Mesendoderm (in vitro differentiated cells): ENCODE measurements around the gene RRM1.
"Not testable (repeated sequence)": the region's sequence is repeated elsewhere in the genome, so short reads cannot be mapped to it uniquely, and the experiment has no call there.

Source experiments
- DNase-seq: peaks from one replicate; pipeline ENCODE4 v3.0.0; 2013
- H2AK5ac ChIP-seq: 2 replicates; pipeline ENCODE4 v1.6.1; 2013; ENCODE audit warnings: low read length, inconsistent platforms
- H2BK120ac ChIP-seq: 2 replicates; pipeline ENCODE4 v1.6.1; 2013; ENCODE audit warnings: low read depth, mild to moderate bottlenecking, low read length, moderate library complexity, mixed read lengths
- H2BK15ac ChIP-seq: replicated peaks from 2 replicates; pipeline ENCODE4 v1.6.1; 2013; ENCODE audit warnings: low read depth, mild to moderate bottlenecking, moderate library complexity
- H2BK5ac ChIP-seq: 2 replicates; pipeline ENCODE4 v1.6.1; 2013; ENCODE audit warnings: low read length, inconsistent platforms
- H3K18ac ChIP-seq: 2 replicates; pipeline ENCODE4 v1.6.1; 2013; ENCODE audit warnings: mild to moderate bottlenecking, low read length, mixed read lengths
- H3K23ac ChIP-seq: one replicate; pipeline ENCODE4 v1.6.1; 2013; ENCODE audit warnings: low read length
- H3K27ac ChIP-seq: 2 replicates; pipeline ENCODE4 v1.5.1; 2013; ENCODE audit warnings: low read depth, mild to moderate bottlenecking, inconsistent platforms, low read length, moderate library complexity
- H3K27me3 ChIP-seq: 2 replicates; pipeline ENCODE4 v1.6.1; 2013; ENCODE audit warnings: low read length, control low read depth, mild to moderate bottlenecking, inconsistent platforms; ENCODE audit not compliant: insufficient read depth, poor library complexity
- H3K36me3 ChIP-seq: 2 replicates; pipeline ENCODE4 v1.6.1; 2013; ENCODE audit warnings: low read length, inconsistent platforms; ENCODE audit not compliant: control insufficient read depth, insufficient read depth
- H3K4ac ChIP-seq: one replicate; pipeline ENCODE4 v1.6.1; 2013; ENCODE audit warnings: low read depth, mild to moderate bottlenecking, low read length, moderate library complexity
- H3K4me1 ChIP-seq: 2 replicates; pipeline ENCODE4 v1.6.1; 2013; ENCODE audit warnings: low read depth, low read length, inconsistent platforms; ENCODE audit not compliant: control insufficient read depth
- H3K4me2 ChIP-seq: 2 replicates; pipeline ENCODE4 v1.6.1; 2013; ENCODE audit warnings: low read length
- H3K4me3 ChIP-seq: 2 replicates; pipeline ENCODE4 v1.5.1; 2013; ENCODE audit warnings: mild to moderate bottlenecking, low read length
- H3K56ac ChIP-seq: one replicate; pipeline ENCODE4 v1.6.1; 2013; ENCODE audit warnings: low read length
- H3K79me1 ChIP-seq: 2 replicates; pipeline ENCODE4 v1.6.1; 2013; ENCODE audit warnings: low read length, inconsistent platforms
- H3K79me2 ChIP-seq: 2 replicates; pipeline ENCODE4 v1.6.1; 2013; ENCODE audit warnings: mild to moderate bottlenecking, low read length; ENCODE audit not compliant: control insufficient read depth, insufficient read depth
- H3K9ac ChIP-seq: 2 replicates; pipeline ENCODE4 v1.6.1; 2013; ENCODE audit warnings: low read length, inconsistent platforms
- H4K5ac ChIP-seq: one replicate; pipeline ENCODE4 v1.6.1; 2013; ENCODE audit warnings: low read length
- H4K8ac ChIP-seq: one replicate; pipeline ENCODE4 v1.6.1; 2013; ENCODE audit warnings: low read depth, mild to moderate bottlenecking, control low read depth, low read length, moderate library complexity
- WGBS: extraction: QIAGEN DNeasy Blood & Tissue Kit; methylation state at CpG from one replicate; pipeline ENCODE4 v1.1.7; 2013; ENCODE audit warnings: low lambda C conversion rate, missing lambda C conversion rate; ENCODE audit not compliant: insufficient coverage; ENCODE audit errors: extremely low coverage; 5-methylcytosine and 5-hydroxymethylcytosine counted together

The RRM1 gene

DNA sequence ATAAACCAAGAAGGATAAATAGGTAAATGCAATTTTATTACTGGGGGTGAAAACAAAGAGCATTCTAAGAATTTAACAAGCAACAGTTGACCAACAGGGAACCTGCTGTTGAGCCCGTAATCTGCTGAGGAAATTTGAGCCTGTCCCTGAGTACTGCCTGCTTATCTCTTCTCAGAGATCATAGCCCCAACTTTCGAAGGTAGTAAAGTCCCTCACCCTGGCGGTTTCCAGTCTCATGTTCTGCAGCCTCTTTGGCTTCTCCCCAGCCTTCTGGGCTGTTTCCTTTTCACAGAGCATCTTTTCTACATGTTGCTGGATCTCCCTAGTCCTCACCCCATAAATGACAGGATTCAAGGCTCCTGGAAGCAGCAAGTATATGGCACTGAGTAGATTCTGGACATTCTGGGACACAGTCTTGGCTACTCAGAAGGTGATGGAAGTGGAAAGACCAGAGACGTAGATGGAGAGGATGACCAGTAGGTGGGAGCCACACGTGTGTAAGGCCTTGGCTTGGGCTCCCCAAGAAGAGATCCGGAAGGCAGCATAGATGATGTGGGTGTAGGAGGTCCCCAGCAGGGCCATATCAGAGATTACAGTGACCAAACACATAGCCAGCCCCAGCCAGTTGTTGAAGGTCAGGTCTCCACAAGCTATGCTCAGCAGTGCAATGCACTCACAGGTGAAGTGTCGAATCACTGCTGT lies 51.6 kb downstream of the RRM1 start:
- Histone ChIP-seq H3K27me3 (no peaks in the 10 kb centered on the region), H2BK120ac (no peak overlapping the region), H3K4ac (no peak overlapping the region), H3K9ac (no peak overlapping the region), H3K36me3 (no peaks in the 10 kb centered on the region), H4K8ac (no peak overlapping the region), H3K56ac (no peak overlapping the region), H4K5ac (no peak overlapping the region), H3K27ac (no peak overlapping the region), H3K4me3 (no peak overlapping the region), H3K79me2 (no peaks in the 10 kb centered on the region), H3K79me1 (no peaks in the 10 kb centered on the region), H3K23ac (no peak overlapping the region), H3K18ac (no peak overlapping the region), H2AK5ac (no peak overlapping the region), H3K4me1 (no peaks in the 10 kb centered on the region), H2BK15ac (no peak overlapping the region), H3K4me2 (no peak overlapping the region), H2BK5ac (no peak overlapping the region)
- DNase-seq: no peak
- no CpG with 5 or more reads among the region's 7 CpGs for WGBS

DNA sequence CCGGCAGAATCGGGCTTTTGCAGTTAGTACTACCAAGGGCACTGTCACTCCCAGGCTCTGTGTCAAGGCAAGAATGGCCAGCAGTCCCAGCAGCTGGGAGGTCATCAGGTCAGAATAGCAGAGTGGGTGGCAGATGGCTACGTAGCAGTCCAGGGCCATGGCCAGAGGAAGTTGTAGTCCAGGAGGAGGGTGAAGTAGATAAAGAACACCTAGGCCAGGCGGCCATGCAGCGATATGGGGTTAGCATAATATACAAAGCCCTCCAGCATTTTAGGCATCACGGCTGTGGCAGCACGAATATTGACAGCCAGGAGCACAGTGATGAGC lies 52.1 kb downstream of the RRM1 start:
- H4K5ac ChIP-seq: no peak overlapping the region
- H3K27me3 ChIP-seq: no peaks in the 10 kb centered on the region
- H3K4me2 ChIP-seq: no peak overlapping the region
- H3K4ac ChIP-seq: no peak overlapping the region
- H2AK5ac ChIP-seq: no peak overlapping the region
- no peak overlapping the region for H2BK120ac ChIP-seq
- H3K4me3 ChIP-seq: no peak overlapping the region
- no peak for DNase-seq
- H4K8ac ChIP-seq: no peak overlapping the region
- H3K18ac ChIP-seq: no peak overlapping the region
- no peaks in the 10 kb centered on the region for H3K79me2 ChIP-seq
- no peak overlapping the region for H3K23ac ChIP-seq
- no peak overlapping the region for H2BK5ac ChIP-seq
- no CpG with 5 or more reads among the region's 7 CpGs for WGBS
- no peaks in the 10 kb centered on the region for H3K4me1 ChIP-seq
- H2BK15ac ChIP-seq: no peak overlapping the region
- no peaks in the 10 kb centered on the region for H3K36me3 ChIP-seq
- H3K56ac ChIP-seq: no peak overlapping the region
- no peak overlapping the region for H3K27ac ChIP-seq
- no peak overlapping the region for H3K9ac ChIP-seq
- no peaks in the 10 kb centered on the region for H3K79me1 ChIP-seq

DNA sequence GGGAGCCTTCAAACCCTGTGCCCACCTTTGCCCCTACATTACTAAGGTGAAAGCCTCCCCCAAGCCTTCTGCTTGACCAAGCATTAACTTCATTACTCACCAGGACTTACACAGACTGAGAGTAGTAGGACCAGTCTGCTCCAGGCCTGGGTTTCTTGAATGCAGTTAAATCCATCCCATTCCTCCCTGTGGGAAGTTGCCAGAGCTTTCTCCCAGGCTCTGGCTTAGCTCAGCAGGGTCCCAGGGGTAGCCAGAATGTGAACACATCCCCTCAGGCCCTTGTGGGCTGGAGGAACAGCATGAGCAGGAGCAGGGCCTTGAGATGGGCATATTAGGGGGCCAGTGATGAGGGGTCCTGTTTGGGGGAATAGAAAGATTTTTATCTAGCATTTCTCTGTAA lies 59.9 kb downstream of the RRM1 start:
- no peaks in the 10 kb centered on the region for H3K36me3 ChIP-seq
- H3K4me3 ChIP-seq: no peak overlapping the region
- no peak overlapping the region for H2AK5ac ChIP-seq
- no peak overlapping the region for H3K23ac ChIP-seq
- no peaks in the 10 kb centered on the region for H3K79me2 ChIP-seq
- H4K5ac ChIP-seq: no peak overlapping the region
- no peaks in the 10 kb centered on the region for H3K27me3 ChIP-seq
- no peaks in the 10 kb centered on the region for H3K4me1 ChIP-seq
- DNase-seq: peak; percentile 17
- H3K27ac ChIP-seq: no peak overlapping the region
- H3K18ac ChIP-seq: no peak overlapping the region
- H4K8ac ChIP-seq: no peak overlapping the region
- no peak overlapping the region for H2BK15ac ChIP-seq
- no peaks in the 10 kb centered on the region for H3K79me1 ChIP-seq
- no peak overlapping the region for H3K56ac ChIP-seq
- H2BK120ac ChIP-seq: no peak overlapping the region
- H3K4me2 ChIP-seq: no peak overlapping the region
- no peak overlapping the region for H3K9ac ChIP-seq
- H3K4ac ChIP-seq: no peak overlapping the region
- H2BK5ac ChIP-seq: no peak overlapping the region

DNA sequence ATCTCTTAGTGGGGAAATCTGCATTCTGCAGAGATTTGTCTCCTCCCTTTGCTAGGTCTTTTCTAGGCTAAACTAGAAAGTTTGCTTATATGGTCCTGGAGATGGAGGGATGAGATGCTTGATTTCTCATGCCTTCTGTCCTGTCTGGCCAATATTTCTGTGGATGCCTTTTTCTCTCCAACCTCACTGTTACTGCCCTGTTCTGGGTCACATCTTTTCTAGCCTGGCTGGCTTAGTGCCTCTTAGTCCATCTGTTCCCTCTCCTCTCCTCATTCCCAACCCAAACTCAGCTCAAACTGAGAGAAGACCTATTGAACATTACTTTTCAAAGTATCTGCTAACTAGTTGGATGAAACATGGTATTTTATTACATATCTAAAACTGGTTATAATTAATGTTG lies 62.0 kb downstream of the RRM1 start:
- no peak overlapping the region for H2BK15ac ChIP-seq
- H4K8ac ChIP-seq: no peak overlapping the region
- no peak overlapping the region for H3K27ac ChIP-seq
- no peak overlapping the region for H2BK5ac ChIP-seq
- H4K5ac ChIP-seq: no peak overlapping the region
- H3K9ac ChIP-seq: no peak overlapping the region
- no peak overlapping the region for H3K4ac ChIP-seq
- H3K27me3 ChIP-seq: no peaks in the 10 kb centered on the region
- no peaks in the 10 kb centered on the region for H3K36me3 ChIP-seq
- no peak overlapping the region for H3K56ac ChIP-seq
- H3K4me3 ChIP-seq: no peak overlapping the region
- H2AK5ac ChIP-seq: no peak overlapping the region
- no peak overlapping the region for H2BK120ac ChIP-seq
- no peak for DNase-seq
- no peak overlapping the region for H3K23ac ChIP-seq
- H3K4me1 ChIP-seq: no peaks in the 10 kb centered on the region
- H3K79me2 ChIP-seq: no peaks in the 10 kb centered on the region
- no peaks in the 10 kb centered on the region for H3K79me1 ChIP-seq
- H3K4me2 ChIP-seq: no peak overlapping the region
- H3K18ac ChIP-seq: no peak overlapping the region

DNA sequence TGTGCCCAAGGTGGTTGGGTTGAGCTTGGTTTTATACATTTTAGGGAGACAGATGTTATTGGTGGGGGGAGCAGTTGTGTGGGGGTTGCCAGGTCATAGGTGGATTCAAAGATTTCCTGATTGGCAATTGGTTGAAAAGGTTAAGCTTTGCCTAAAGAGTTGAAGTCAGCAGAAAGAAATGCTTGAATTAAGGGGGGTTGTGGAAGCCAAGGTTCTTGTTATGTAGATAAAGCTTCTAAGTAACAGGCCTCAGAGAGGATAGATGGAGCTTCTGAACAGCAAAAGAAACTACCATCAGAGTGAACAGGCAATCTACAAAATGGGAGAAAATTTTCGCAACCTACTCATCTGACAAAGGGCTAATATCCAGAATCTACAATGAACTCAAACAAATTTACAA lies 64.2 kb downstream of the RRM1 start:
- not testable (repeated sequence) for H2BK120ac ChIP-seq, H3K9ac ChIP-seq, H3K36me3 ChIP-seq, H3K27me3 ChIP-seq, H3K4me3 ChIP-seq, H3K23ac ChIP-seq, H3K4me2 ChIP-seq, H2AK5ac ChIP-seq, H3K79me1 ChIP-seq, H2BK5ac ChIP-seq, H3K18ac ChIP-seq, H4K5ac ChIP-seq, H4K8ac ChIP-seq, H3K79me2 ChIP-seq, H3K56ac ChIP-seq, H2BK15ac ChIP-seq, DNase-seq, H3K27ac ChIP-seq, H3K4ac ChIP-seq, H3K4me1 ChIP-seq
- WGBS: no CpG with 5 or more reads among the region's 1 CpG

DNA sequence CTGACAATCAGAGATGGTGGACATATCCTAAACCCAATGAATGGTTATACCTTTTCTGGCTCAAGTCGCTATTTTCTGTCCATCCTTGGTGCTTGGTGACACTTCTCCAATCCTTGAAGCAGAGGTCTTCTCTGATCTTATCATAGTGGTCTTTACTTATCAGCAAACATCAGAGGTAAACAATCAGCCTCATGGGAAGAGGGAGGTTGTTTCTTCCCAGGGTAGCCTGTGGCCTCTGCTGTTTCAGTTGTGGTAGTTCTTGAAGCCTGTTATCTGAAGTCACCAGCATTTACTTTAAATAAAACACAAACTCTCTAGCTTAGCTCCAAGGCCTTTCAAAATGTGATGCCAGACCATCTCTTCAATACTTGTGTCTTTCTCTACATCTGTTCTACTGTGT lies 66.7 kb downstream of the RRM1 start:
- H2BK120ac ChIP-seq: no peak overlapping the region
- no peak overlapping the region for H4K5ac ChIP-seq
- H3K79me1 ChIP-seq: no peaks in the 10 kb centered on the region
- H3K56ac ChIP-seq: no peak overlapping the region
- WGBS: no CpG with 5 or more reads among the region's 1 CpG
- H3K4me2 ChIP-seq: no peak overlapping the region
- H4K8ac ChIP-seq: no peak overlapping the region
- no peaks in the 10 kb centered on the region for H3K27me3 ChIP-seq
- H2BK15ac ChIP-seq: no peak overlapping the region
- no peak overlapping the region for H3K23ac ChIP-seq
- H3K9ac ChIP-seq: no peak overlapping the region
- H2BK5ac ChIP-seq: no peak overlapping the region
- no peak overlapping the region for H3K18ac ChIP-seq
- no peak overlapping the region for H2AK5ac ChIP-seq
- no peaks in the 10 kb centered on the region for H3K36me3 ChIP-seq
- H3K27ac ChIP-seq: no peak overlapping the region
- no peaks in the 10 kb centered on the region for H3K4me1 ChIP-seq
- peak; percentile 25 for DNase-seq
- no peaks in the 10 kb centered on the region for H3K79me2 ChIP-seq
- no peak overlapping the region for H3K4ac ChIP-seq
- no peak overlapping the region for H3K4me3 ChIP-seq
